HCEC 1CT (cell line): ENCODE results near the gene SANBR.

ENCODE experiments used
- DNase-seq: peaks from one replicate; pipeline ENCODE4 v3.0.0-alpha.2; 2017

SANBR gene

GRCh38 chr2:61091485-61091884, 25.8 kb downstream of the SANBR start:
- no peak for DNase-seq

GRCh38 chr2:61096438-61096837, 30.8 kb downstream of the SANBR start:
- no peak for DNase-seq

- no peak for DNase-seq
Observed at GRCh38 chr2:61100801-61101200, 35.1 kb downstream of the SANBR start.

- no peak for DNase-seq
Observed at GRCh38 chr2:61109291-61109690, 43.6 kb downstream of the SANBR start.

- DNase-seq = no peak
Observed at GRCh38 chr2:61111708-61112107, 46.0 kb downstream of the SANBR start.

- DNase-seq = no peak
Observed at GRCh38 chr2:61114147-61114546, 48.5 kb downstream of the SANBR start.
